HepG2 (cell line): ENCODE results near the gene TLK1. TPM values are rescaled to one million over a fixed set of nuclear protein-coding genes. Genes with fewer than 3 reads are reported as not detected.

ENCODE experiments used
- AHR ChIP-seq: IDR thresholded peaks from 2 replicates; pipeline ENCODE4 v1.6.1; 2018; ENCODE audit warnings: missing genetic modification reagents, missing compliant biosample characterization
- EP300 ChIP-seq, 3 experiments: sonication (generic) in 1 of 3; formaldehyde crosslinking in 1 of 3; IDR thresholded peaks; 2 replicates each; pipeline versions ENCODE4 v1.5.1 to v1.6.1; 2011 to 2020; ENCODE audit warnings: low read depth in 2 of 3, low read length in 2 of 3, borderline replicate concordance in 1 of 3, improper control_type of control experiment in 1 of 3, mild to moderate bottlenecking in 1 of 3, missing genetic modification reagents in 1 of 3, moderate library complexity in 1 of 3
- FLYWCH1 ChIP-seq: sonication (generic); formaldehyde crosslinking; IDR thresholded peaks from 2 replicates; pipeline ENCODE4 v1.8.1; 2023; ENCODE audit warnings: mild to moderate bottlenecking, missing genetic modification reagents
- HNF4A ChIP-seq: sonication (generic); formaldehyde crosslinking; IDR thresholded peaks from 2 replicates; pipeline ENCODE4 v1.4.0; 2020; ENCODE audit warnings: missing genetic modification reagents
- IRF9 ChIP-seq: sonication (generic); formaldehyde crosslinking; IDR thresholded peaks from 2 replicates; pipeline ENCODE4 v1.8.0; 2022; ENCODE audit warnings: missing genetic modification reagents, mild to moderate bottlenecking, borderline replicate concordance
- KDM3A ChIP-seq: IDR thresholded peaks from 2 replicates; pipeline ENCODE4 v1.6.1; 2018; ENCODE audit warnings: low read depth, missing compliant biosample characterization
- KDM5A ChIP-seq: fragments of 200-600 bp; sonication (generic); IDR thresholded peaks from 2 replicates; pipeline ENCODE4 v1.7.0; 2018; ENCODE audit warnings: antibody characterized with exemption, mild to moderate bottlenecking, low read length, borderline replicate concordance
- MEF2D ChIP-seq: sonication (generic); formaldehyde crosslinking; IDR thresholded peaks from 2 replicates; pipeline ENCODE4 v1.5.1; 2020; ENCODE audit warnings: mild to moderate bottlenecking, missing genetic modification reagents
- REL ChIP-seq: sonication (generic); formaldehyde crosslinking; conservative IDR thresholded peaks from 2 replicates; pipeline ENCODE4 v1.8.0; 2022; ENCODE audit warnings: mild to moderate bottlenecking, missing genetic modification reagents, moderate library complexity
- SP4 ChIP-seq: sonication (generic); formaldehyde crosslinking; IDR thresholded peaks from 2 replicates; pipeline ENCODE4 v1.8.1; 2023; ENCODE audit warnings: mild to moderate bottlenecking, missing genetic modification reagents
- SP5 ChIP-seq: IDR thresholded peaks from 2 replicates; pipeline ENCODE4 v1.6.1; 2016; ENCODE audit warnings: low read depth, borderline replicate concordance
- TFAP4 ChIP-seq: sonication (generic); IDR thresholded peaks from 2 replicates; pipeline ENCODE4 v1.6.1; 2016; ENCODE audit warnings: low read depth, borderline replicate concordance
- U2AF1 ChIP-seq: fragments of 200-400 bp; formaldehyde crosslinking; optimal IDR thresholded peaks from 2 replicates; pipeline ENCODE3; 2017; ENCODE audit warnings: mild to moderate bottlenecking, low read depth, low read length
- YEATS4 ChIP-seq: sonication (generic); formaldehyde crosslinking; IDR thresholded peaks from 2 replicates; pipeline ENCODE4 v1.4.0; 2020; ENCODE audit warnings: missing genetic modification reagents, borderline replicate concordance
- ZBTB1 ChIP-seq: sonication (generic); formaldehyde crosslinking; IDR thresholded peaks from 2 replicates; pipeline ENCODE4 v1.4.0; 2020; ENCODE audit warnings: missing genetic modification reagents, borderline replicate concordance
- ZBTB21 ChIP-seq: sonication (generic); formaldehyde crosslinking; IDR thresholded peaks from 2 replicates; pipeline ENCODE4 v1.4.0; 2020; ENCODE audit warnings: missing genetic modification reagents
- ZNF260 ChIP-seq: sonication (generic); formaldehyde crosslinking; IDR thresholded peaks from 2 replicates; pipeline ENCODE4 v1.4.0; 2020; ENCODE audit warnings: missing genetic modification reagents, low read depth, mild to moderate bottlenecking, borderline replicate concordance
- ZNF263 ChIP-seq: sonication (generic); formaldehyde crosslinking; IDR thresholded peaks from 2 replicates; pipeline ENCODE4 v1.4.0; 2020; ENCODE audit warnings: missing genetic modification reagents
- ZNF280B ChIP-seq: sonication (generic); formaldehyde crosslinking; IDR thresholded peaks from 2 replicates; pipeline ENCODE4 v1.5.0; 2020; ENCODE audit warnings: missing genetic modification reagents, mild to moderate bottlenecking, borderline replicate concordance
- ZNF513 ChIP-seq: sonication (generic); formaldehyde crosslinking; conservative IDR thresholded peaks from 2 replicates; pipeline ENCODE4 v1.5.0; 2020; ENCODE audit warnings: missing genetic modification reagents
- ZNF572 ChIP-seq: sonication (generic); formaldehyde crosslinking; IDR thresholded peaks from 2 replicates; pipeline ENCODE4 v1.5.1; 2020; ENCODE audit warnings: mild to moderate bottlenecking, missing genetic modification reagents
- ZNF672 ChIP-seq: sonication (generic); formaldehyde crosslinking; IDR thresholded peaks from 2 replicates; pipeline ENCODE4 v1.8.1; 2022; ENCODE audit warnings: missing genetic modification reagents
- ZNF703 ChIP-seq: sonication (generic); formaldehyde crosslinking; IDR thresholded peaks from 2 replicates; pipeline ENCODE4 v1.5.1; 2020; ENCODE audit warnings: missing genetic modification reagents, mild to moderate bottlenecking, moderate library complexity, borderline replicate concordance
- ZNF878 ChIP-seq: sonication (generic); formaldehyde crosslinking; IDR thresholded peaks from 2 replicates; pipeline ENCODE4 v1.8.1; 2023; ENCODE audit warnings: mild to moderate bottlenecking, missing genetic modification reagents, moderate library complexity
- polyA plus RNA-seq, 8 experiments: library from polyadenylated mRNA; depleted of rRNA in 3 of 8; stranded (reverse) in 7 of 8; unstranded in 1 of 8; fragments of >200 nt; fragmentation: Illumina TruSeq in 4 of 8; extraction: Trizol in 4 of 8; gene quantifications; 2 replicates each; pipeline versions ENCODE4 v1.2.1 to v1.2.3, GENCODE V29; 2011 to 2016; ENCODE audit warnings: low read depth in 4 of 8, missing spikeins in 1 of 8, mixed read lengths in 1 of 8; ENCODE audit not compliant: insufficient read depth in 1 of 8
- total RNA-seq, 5 experiments: library from RNA; depleted of rRNA; stranded (reverse); fragments of >200 nt; fragmentation: Illumina TruSeq; extraction: Trizol; gene quantifications; 2 replicates each; pipeline ENCODE4 v1.2.3, GENCODE V29; 2016; ENCODE audit warnings: low read depth in 1 of 5

The TLK1 gene
- total and polyA plus RNA-seq, 2 of the 13 experiments (the other 11 are each of a cell fraction or from before 2014, with no cell fraction given) = 16.8 to 28.7 TPM

- TF ChIP-seq IRF9 (CRISPR knock-in tag) (peak; percentile 94), ZNF703 (CRISPR knock-in tag) (no peak), ZNF878 (CRISPR knock-in tag) (peak; percentile 46; the same call in 1 of the 2 replicates), ZNF672 (CRISPR knock-in tag) (no peak), EP300 (IDR thresholded peaks at IDR 0.05; ENCODE audit: low read depth in 2 of 2, low read length in 2 of 2) (peak; percentile 37 to 70; a peak in 3 of 4 replicates), EP300 (CRISPR knock-in tag; IDR thresholded peaks at IDR 0.05; ENCODE audit: borderline replicate concordance) (no peak; the same call in 1 of the 2 replicates), MEF2D (CRISPR knock-in tag) (no peak), REL (CRISPR knock-in tag) (no peak), KDM5A (peak; percentile 62; the same call in 1 of the 2 replicates), ZNF280B (CRISPR knock-in tag) (peak; percentile 30; the same call in 1 of the 2 replicates), ZNF263 (CRISPR knock-in tag) (peak; percentile 68), ZNF513 (no peak), TFAP4 (peak; percentile 47; the same call in 1 of the 2 replicates), ZBTB21 (no peak), ZNF260 (0 out of 2 replicates have a peak, but pooled peaks have one; percentile 31), ZBTB1 (CRISPR knock-in tag) (peak; percentile 62; the same call in 1 of the 2 replicates), SP4 (CRISPR knock-in tag) (peak; percentile 56; the same call in 1 of the 2 replicates), KDM3A (CRISPR knock-in tag) (peak; percentile 76), FLYWCH1 (CRISPR knock-in tag) (peak; percentile 31; the same call in 1 of the 2 replicates), U2AF1 (peak; percentile 55), HNF4A (CRISPR knock-in tag) (peak; percentile 92), SP5 (CRISPR knock-in tag) (peak; percentile 55), AHR (CRISPR knock-in tag) (no peak; the same call in 1 of the 2 replicates), YEATS4 (CRISPR knock-in tag) (peak; percentile 90; the same call in 1 of the 2 replicates), ZNF572 (CRISPR knock-in tag) (peak; percentile 86; the same call in 1 of the 2 replicates)
Measured at GRCh38 chr2:170973492-170974303, 187.0 kb downstream of the TLK1 start (continued).
